ENCODE data around the gene SNPH.

The SNPH gene

DNA sequence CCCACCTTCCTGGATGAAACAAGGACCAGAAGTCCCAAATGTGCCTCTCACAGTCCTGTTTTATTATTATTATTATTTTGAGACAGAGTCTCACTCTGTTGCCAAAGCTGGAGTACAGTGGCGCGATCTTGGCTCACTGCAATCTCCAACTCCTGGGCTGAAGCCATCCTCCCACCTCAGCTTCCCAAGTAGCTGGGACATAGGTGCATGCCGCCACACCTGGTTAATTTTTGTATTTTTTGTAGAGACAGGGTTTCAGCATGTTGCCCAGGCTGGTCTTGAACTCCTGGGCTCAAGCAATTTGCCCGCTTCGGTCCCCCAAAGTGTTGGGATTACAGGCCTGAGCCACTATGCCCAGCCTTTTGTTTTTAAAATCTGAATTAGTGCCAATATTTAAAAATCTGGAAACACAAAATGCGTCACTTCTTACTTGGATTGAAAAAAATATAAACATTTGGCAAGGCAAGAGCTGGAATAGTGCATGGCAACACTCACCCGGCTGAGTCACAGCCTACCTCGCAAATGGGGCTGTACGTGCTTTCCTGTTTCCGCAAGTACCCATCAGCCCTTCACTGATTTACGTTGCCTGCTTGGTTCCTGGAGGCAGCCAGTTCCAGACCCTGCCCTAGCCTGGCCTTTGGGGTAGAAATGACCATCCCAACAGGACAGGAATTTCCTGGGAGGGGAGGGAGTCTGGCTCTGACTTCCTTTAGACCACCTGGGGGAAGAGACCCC lies 56.6 kb downstream of the SNPH start:
- Histone ChIP-seq H3K36me3 (ENCODE audit: insufficient read depth, low read length) (no peaks in the 10 kb centered on the region), H3K4me1 (ENCODE audit: control insufficient read depth, insufficient read depth, low read length) (peaks cover 60% of the 10 kb centered on the region), H3K27me3 (ENCODE audit: control insufficient read depth, insufficient read depth, low read length) (no peaks in the 10 kb centered on the region), H3K4me2 (ENCODE audit: low read length) (peak overlapping the region; percentile 49), H3K9ac (ENCODE audit: low read depth, low read length) (peak overlapping the region; percentile 100), H3K9me3 (replicated peaks; ENCODE audit: low read length) (no peaks in the 10 kb centered on the region), H3K4me3 (ENCODE audit: low read length) (no peak overlapping the region)

DNA sequence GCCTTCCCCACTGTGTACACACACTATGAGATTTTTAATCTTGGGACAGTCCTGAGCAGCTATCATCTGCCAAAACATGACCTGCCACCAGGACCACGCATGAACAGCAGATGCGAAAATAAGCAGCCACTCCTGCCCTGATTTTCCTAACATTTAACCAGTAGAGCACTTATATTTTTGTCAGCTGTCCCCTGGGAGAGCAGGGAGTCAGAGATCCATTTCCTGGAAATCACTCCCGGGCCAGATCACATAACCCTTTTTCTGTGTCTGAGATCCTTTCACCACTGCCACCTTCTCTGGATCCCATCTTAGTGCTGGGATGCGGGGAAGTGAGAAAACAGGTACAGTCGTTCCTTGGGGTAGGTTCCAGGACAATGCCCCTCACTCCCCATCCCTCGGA lies 57.2 kb downstream of the SNPH start:
- Histone ChIP-seq H3K4me1 (ENCODE audit: control insufficient read depth, insufficient read depth, low read length) (peaks cover 66% of the 10 kb centered on the region), H3K36me3 (ENCODE audit: insufficient read depth, low read length) (no peaks in the 10 kb centered on the region), H3K4me2 (ENCODE audit: low read length) (peak overlapping the region; percentile 49), H3K27me3 (ENCODE audit: control insufficient read depth, insufficient read depth, low read length) (no peaks in the 10 kb centered on the region), H3K9ac (ENCODE audit: low read depth, low read length) (peak overlapping the region; percentile 100), H3K4me3 (ENCODE audit: low read length) (no peak overlapping the region), H3K9me3 (replicated peaks; ENCODE audit: low read length) (no peaks in the 10 kb centered on the region)

DNA sequence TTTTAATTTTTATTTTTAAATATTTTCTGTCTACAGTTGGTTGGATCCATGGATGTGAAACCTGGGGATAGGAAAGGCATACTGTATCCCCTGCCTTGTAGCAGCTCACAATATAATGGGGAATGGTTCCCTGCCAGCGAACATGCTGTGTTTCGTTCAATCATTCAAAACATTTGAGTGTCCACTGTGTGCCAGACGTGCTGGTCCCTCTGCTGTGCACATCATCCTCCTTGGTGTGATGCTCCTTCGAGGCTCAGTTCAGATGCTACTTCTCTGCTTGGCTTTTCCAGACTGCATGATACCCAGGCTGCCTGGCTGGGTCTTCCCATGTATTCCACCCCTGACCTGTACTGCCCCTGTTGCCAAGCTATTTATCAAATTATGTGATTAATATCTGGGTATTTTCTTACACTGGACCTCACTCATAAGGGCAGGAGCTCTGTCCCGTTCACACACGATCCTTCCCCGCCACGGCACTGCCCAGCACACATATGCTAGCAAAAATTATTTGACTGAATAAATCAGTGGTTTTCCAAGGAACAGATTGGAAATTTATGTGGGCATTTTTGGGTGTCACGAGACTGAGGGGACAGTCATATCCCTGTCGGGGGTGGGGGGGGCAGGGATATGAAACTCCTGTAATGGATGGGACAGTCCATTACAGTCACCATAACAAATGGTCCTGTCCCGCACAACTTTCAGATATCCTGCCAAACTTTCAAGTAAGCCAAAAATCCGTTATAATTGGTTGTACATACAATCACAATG lies 57.9 kb downstream of the SNPH start:
- Histone ChIP-seq H3K27me3 (ENCODE audit: control insufficient read depth, insufficient read depth, low read length) (no peaks in the 10 kb centered on the region), H3K4me1 (ENCODE audit: control insufficient read depth, insufficient read depth, low read length) (peaks cover 70% of the 10 kb centered on the region), H3K4me2 (ENCODE audit: low read length) (peak overlapping the region; percentile 93), H3K4me3 (ENCODE audit: low read length) (peak overlapping the region; percentile 85), H3K9ac (ENCODE audit: low read depth, low read length) (peak overlapping the region; percentile 100), H3K36me3 (ENCODE audit: insufficient read depth, low read length) (no peaks in the 10 kb centered on the region), H3K9me3 (replicated peaks; ENCODE audit: low read length) (no peaks in the 10 kb centered on the region)

DNA sequence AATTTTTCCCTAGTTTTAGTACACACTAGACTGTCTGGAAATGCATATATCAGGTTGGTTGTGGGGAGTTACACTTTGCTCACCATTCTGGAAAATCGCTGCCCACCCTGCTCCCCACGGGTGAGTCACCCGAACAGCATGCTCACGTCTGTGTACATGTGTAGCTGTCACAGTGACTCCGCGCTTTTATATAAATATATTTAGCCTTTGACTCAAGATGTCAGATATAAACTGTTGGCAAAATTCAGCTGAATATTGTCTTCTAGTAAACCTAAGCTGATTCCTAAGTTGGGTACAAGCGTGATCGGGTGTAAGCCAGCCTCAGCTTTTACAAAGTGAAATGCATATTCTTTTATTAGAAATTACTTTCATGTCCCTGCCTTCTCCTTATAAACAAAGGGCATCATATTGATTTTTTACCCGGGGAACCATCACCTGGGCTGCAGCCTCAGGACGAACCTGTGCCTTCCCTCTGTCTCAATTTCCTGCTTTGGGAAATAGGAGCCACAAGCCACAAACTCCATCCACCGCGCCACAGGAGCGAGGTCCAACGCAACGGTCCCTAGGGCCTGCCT lies 58.6 kb downstream of the SNPH start:
- peak overlapping the region; percentile 85 for H3K4me3 ChIP-seq (ENCODE audit: low read length)
- H3K9ac ChIP-seq (ENCODE audit: low read depth, low read length) = peak overlapping the region; percentile 100
- H3K4me1 ChIP-seq (ENCODE audit: control insufficient read depth, insufficient read depth, low read length) = peaks cover 71% of the 10 kb centered on the region
- no peaks in the 10 kb centered on the region for H3K9me3 ChIP-seq (replicated peaks; ENCODE audit: low read length)
- no peaks in the 10 kb centered on the region for H3K27me3 ChIP-seq (ENCODE audit: control insufficient read depth, insufficient read depth, low read length)
- no peaks in the 10 kb centered on the region for H3K36me3 ChIP-seq (ENCODE audit: insufficient read depth, low read length)
- H3K4me2 ChIP-seq (ENCODE audit: low read length) = peak overlapping the region; percentile 93

DNA sequence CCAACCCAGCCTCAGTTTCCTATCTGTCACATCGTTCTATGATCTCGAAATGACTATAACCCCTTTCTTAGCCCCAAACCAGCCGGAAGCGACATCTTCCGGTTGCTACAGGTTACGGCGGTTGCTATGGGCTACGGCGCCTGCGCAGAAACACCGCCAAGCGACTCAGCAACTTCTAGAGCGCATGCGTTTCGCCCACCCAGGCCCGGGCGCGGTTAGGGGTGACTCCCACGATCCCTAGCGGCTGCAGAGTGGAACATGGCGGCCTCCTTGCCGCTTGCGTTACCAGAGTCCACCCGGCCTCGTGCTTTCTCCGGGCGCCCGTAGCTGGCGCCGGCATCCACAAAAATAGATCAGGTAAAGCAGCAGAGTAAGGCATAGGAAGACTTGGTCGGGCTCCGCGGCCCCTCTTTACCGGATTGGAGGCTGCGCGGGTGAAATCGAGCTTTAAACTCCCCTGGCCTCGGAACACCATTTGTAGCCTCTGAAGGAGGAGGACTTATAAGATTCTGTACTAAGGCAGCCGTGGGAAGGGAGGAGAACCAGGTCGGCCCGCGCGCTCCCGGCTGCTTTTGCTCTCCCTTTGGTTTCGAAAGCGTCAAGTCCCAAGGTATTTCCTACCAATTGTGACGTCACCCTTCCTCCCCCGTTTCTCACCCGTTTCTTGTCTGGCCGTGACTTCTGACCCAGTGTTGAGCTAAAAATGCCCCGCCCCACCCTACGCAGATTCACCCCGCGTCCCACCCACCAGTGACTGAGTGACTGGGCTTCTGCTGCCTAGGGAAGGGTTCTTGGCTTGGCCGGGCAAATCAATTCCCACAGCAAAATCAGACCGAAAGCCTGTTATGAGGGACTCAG lies 59.3 kb downstream of the SNPH start:
- no peaks in the 10 kb centered on the region for H3K36me3 ChIP-seq (ENCODE audit: insufficient read depth, low read length)
- no peaks in the 10 kb centered on the region for H3K9me3 ChIP-seq (replicated peaks; ENCODE audit: low read length)
- peaks cover 77% of the 10 kb centered on the region for H3K4me1 ChIP-seq (ENCODE audit: control insufficient read depth, insufficient read depth, low read length)
- H3K4me3 ChIP-seq (ENCODE audit: low read length) = peak overlapping the region; percentile 85
- H3K9ac ChIP-seq (ENCODE audit: low read depth, low read length) = peak overlapping the region; percentile 100
- H3K4me2 ChIP-seq (ENCODE audit: low read length) = peak overlapping the region; percentile 93
- H3K27me3 ChIP-seq (ENCODE audit: control insufficient read depth, insufficient read depth, low read length) = no peaks in the 10 kb centered on the region

DNA sequence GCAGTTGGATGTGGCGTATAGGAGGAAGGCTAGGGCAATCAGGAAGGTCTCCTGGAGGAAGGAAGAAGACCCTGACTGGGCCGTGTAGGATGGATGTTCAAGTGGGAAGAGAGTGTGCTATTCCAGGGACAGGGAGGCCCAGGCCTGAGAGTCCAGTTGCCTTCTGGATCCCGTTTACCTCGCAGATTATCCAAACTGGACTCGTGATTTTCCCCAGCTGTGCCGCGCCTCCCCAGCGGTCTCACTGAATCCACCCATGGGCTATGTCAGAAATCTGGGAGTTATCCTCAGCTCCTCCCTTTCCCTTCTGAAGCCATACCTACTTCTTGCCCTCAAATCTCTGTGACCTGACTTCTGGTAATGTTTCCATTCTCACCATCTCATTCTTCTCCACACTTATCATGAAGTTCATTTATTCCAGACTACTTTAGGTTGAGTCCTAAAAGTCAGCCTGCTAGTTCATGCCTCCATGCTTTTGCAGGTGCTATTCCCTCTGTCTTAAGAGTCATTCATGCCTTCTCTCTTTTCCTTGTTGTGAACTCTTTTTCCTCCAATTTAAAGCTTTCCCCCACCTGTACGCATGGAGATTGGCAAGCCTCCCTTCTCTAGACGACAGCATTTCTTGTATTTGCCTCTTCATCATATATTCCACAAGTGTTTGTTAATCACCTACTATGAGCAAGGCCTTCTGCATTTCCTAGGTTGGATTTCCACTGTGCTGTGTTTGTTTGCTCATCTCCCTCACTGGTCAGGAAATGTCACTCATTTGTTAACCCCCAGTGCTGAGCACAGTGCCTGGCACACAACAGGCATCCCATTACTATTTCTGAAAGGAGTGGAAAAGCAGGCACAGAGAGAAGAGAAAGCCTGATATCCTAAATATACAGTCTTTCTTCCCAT lies 60.2 kb downstream of the SNPH start:
- no peaks in the 10 kb centered on the region for H3K9me3 ChIP-seq (replicated peaks; ENCODE audit: low read length)
- H3K36me3 ChIP-seq (ENCODE audit: insufficient read depth, low read length) = no peaks in the 10 kb centered on the region
- peak overlapping the region; percentile 85 for H3K4me3 ChIP-seq (ENCODE audit: low read length)
- H3K4me1 ChIP-seq (ENCODE audit: control insufficient read depth, insufficient read depth, low read length) = peaks cover 77% of the 10 kb centered on the region
- H3K4me2 ChIP-seq (ENCODE audit: low read length) = peak overlapping the region; percentile 93
- no peaks in the 10 kb centered on the region for H3K27me3 ChIP-seq (ENCODE audit: control insufficient read depth, insufficient read depth, low read length)
- peak overlapping the region; percentile 100 for H3K9ac ChIP-seq (ENCODE audit: low read depth, low read length)

DNA sequence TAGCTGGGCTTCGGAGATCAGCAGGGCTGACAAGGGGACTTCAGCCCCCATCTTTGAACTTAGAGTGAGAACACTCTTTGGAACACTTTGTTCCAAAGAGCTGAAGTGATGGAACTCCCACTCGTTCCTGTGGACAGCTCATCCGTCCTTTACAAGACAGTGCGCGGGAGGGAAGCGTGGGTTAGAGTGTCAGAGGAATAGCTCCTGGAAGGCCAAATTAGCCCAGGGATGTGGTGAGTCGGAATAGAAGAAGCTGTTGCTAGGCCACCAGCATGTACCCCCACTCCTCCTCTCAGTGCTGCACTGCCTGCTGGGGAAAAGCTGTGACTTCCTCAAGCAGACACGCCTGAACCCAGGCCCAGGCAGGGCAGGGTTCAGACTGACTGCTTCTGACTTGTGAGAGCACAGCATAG lies 61.2 kb downstream of the SNPH start:
- Histone ChIP-seq H3K4me1 (ENCODE audit: control insufficient read depth, insufficient read depth, low read length) (peaks cover 71% of the 10 kb centered on the region), H3K4me2 (ENCODE audit: low read length) (peak overlapping the region; percentile 93), H3K9ac (ENCODE audit: low read depth, low read length) (peak overlapping the region; percentile 100), H3K27me3 (ENCODE audit: control insufficient read depth, insufficient read depth, low read length) (no peaks in the 10 kb centered on the region), H3K4me3 (ENCODE audit: low read length) (peak overlapping the region; percentile 85), H3K36me3 (ENCODE audit: insufficient read depth, low read length) (no peaks in the 10 kb centered on the region), H3K9me3 (replicated peaks; ENCODE audit: low read length) (no peaks in the 10 kb centered on the region)

DNA sequence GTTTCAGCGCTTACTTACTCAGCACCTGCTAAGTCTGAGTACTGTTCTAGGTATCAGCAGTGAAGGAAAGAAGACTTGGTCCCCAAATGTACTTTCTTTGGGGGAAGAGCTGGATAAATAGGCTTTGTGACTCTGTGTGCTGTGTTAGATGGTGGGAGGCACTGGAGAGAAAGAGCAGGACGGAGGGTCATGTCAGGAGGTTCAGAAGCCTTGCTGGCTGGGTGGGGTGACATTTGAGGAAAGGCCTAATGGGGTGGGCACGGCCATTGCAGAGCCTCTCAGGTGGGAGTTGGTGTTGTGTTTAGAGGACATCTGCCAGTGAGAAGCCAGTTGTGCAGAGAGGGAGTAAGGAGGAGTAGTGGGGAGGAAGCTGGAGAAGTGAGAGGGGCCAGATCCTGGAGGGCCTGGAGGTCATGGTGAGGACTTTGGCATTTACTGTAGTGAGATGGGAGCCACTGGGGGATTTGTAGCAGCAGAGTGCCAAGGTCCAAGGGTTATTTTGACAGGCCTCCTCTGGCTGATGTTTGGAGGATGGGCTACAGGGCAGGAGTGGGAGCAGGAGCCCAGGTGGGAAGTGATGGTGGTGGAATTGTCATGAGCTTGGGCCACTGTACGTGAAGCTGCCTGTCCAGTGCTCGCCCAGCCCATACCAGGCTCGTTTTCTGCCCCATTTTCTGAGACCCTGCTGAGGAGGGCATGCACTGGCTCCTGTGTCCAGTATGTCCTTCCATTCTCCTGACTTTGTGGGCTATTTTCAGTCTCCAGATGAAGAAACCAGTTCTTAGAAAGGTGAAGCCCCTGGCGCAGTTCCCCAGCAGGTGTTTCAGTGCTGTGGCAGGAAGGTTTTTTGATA lies 62.0 kb downstream of the SNPH start:
- H3K9ac ChIP-seq (ENCODE audit: low read depth, low read length) = peak overlapping the region; percentile 100
- peak overlapping the region; percentile 93 for H3K4me2 ChIP-seq (ENCODE audit: low read length)
- peak overlapping the region; percentile 85 for H3K4me3 ChIP-seq (ENCODE audit: low read length)
- peaks cover 7% of the 10 kb centered on the region for H3K36me3 ChIP-seq (ENCODE audit: insufficient read depth, low read length)
- H3K9me3 ChIP-seq (replicated peaks; ENCODE audit: low read length) = no peaks in the 10 kb centered on the region
- H3K27me3 ChIP-seq (ENCODE audit: control insufficient read depth, insufficient read depth, low read length) = no peaks in the 10 kb centered on the region
- peaks cover 65% of the 10 kb centered on the region for H3K4me1 ChIP-seq (ENCODE audit: control insufficient read depth, insufficient read depth, low read length)

DNA sequence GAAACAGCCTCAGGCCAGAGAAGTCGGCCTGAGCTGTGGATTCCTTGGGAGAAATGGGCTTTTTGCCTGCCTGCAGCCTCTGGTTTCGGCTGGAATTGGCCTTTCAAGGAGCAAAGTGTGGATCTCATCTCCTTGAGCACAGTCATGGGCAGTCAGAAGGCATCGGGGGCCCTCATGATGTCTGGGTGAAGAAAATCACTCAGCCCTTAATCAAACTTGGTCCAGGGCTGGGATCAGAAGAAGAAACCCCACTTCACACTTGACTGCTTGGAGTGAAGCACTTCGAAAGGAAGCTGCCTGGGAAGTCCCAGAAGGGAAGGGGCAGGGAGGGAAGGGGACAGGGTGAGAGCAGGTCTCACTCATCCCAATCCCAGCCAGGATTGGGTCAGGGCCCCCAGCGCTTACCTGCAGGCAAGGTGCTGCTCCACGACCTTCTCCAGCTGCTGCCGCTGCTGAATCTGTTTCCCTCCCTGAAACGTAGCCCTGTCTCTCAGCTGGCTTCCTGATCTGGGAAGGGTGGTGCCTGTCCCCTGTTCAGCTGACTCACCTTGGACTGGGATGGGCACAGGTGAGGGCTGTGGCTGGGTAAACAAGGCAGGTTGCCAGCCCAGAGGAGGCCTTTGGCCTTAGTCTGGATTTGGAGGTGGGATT lies 62.7 kb downstream of the SNPH start, which contains the start of gene SDCBP2:
TSS of gene SDCBP2 (minus strand) at position 460 of the 651 bp plus-strand sequence. CDS start 8,723 bp downstream, outside the sequence.
- Histone ChIP-seq H3K4me3 (ENCODE audit: low read length) (peak within 1 kb of the TSS; percentile 85), H3K4me1 (ENCODE audit: control insufficient read depth, insufficient read depth, low read length) (peaks cover 58% of the 10 kb centered on the region), H3K9ac (ENCODE audit: low read depth, low read length) (peak within 1 kb of the TSS; percentile 100)

More for the DNA sequence above, 62.7 kb downstream of the SNPH start, which contains the start of gene SDCBP2:
- H3K9me3 ChIP-seq (replicated peaks; ENCODE audit: low read length) = no peaks in the 10 kb centered on the region
- H3K4me2 ChIP-seq (ENCODE audit: low read length) = peak within 1 kb of the TSS; percentile 93
- no peaks in the 10 kb centered on the region for H3K27me3 ChIP-seq (ENCODE audit: control insufficient read depth, insufficient read depth, low read length)
- peaks cover 13% of the 10 kb centered on the region for H3K36me3 ChIP-seq (ENCODE audit: insufficient read depth, low read length)
